DND-41 (cell line): ENCODE measurements around the gene RPS6KA1.

Experiments
- EZH2 ChIP-seq: IDR thresholded peaks from 3 replicates; pipeline ENCODE4 v1.6.1; 2012; ENCODE audit warnings: borderline replicate concordance, low read depth, mild to moderate bottlenecking, moderate library complexity, low read length, inconsistent platforms; ENCODE audit not compliant: severe bottlenecking
- TF ChIP-seq, protein P1 (sequence below): IDR thresholded peaks from 2 replicates; pipeline ENCODE4 v1.5.1; 2012; ENCODE audit warnings: borderline replicate concordance, low read length, moderate library complexity, mild to moderate bottlenecking; ENCODE audit not compliant: poor library complexity, severe bottlenecking; ENCODE audit errors: extremely low read depth

GRCh38 chr1:26602378-26602959, 72.9 kb downstream of the RPS6KA1 start:
- TF ChIP-seq, protein P1, sequence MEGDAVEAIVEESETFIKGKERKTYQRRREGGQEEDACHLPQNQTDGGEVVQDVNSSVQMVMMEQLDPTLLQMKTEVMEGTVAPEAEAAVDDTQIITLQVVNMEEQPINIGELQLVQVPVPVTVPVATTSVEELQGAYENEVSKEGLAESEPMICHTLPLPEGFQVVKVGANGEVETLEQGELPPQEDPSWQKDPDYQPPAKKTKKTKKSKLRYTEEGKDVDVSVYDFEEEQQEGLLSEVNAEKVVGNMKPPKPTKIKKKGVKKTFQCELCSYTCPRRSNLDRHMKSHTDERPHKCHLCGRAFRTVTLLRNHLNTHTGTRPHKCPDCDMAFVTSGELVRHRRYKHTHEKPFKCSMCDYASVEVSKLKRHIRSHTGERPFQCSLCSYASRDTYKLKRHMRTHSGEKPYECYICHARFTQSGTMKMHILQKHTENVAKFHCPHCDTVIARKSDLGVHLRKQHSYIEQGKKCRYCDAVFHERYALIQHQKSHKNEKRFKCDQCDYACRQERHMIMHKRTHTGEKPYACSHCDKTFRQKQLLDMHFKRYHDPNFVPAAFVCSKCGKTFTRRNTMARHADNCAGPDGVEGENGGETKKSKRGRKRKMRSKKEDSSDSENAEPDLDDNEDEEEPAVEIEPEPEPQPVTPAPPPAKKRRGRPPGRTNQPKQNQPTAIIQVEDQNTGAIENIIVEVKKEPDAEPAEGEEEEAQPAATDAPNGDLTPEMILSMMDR: peak; percentile 96
- no peak for TF ChIP-seq EZH2
